H1 (cell line): ENCODE results near the gene ASS1. TPM values are rescaled to one million over a fixed set of nuclear protein-coding genes. Genes with fewer than 3 reads are reported as not detected.

Source experiments
- ATF2 ChIP-seq: IDR thresholded peaks from 2 replicates; pipeline ENCODE4 v1.6.1; 2012; ENCODE audit warnings: low read length, inconsistent platforms
- KDM5A ChIP-seq: fragments of 200-600 bp; IDR thresholded peaks from 2 replicates; pipeline ENCODE4 v1.7.1; 2012; ENCODE audit warnings: mild to moderate bottlenecking, low read length, inconsistent platforms, mixed read lengths
- MAX ChIP-seq: IDR thresholded peaks from 2 replicates; pipeline ENCODE4 v1.6.1; 2012; ENCODE audit warnings: inconsistent platforms
- POU5F1 ChIP-seq: IDR thresholded peaks from 2 replicates; pipeline ENCODE4 v1.6.1; 2011; ENCODE audit warnings: low read depth, mild to moderate bottlenecking, low read length, moderate library complexity
- RFX5 ChIP-seq: IDR thresholded peaks from 2 replicates; pipeline ENCODE4 v1.6.1; 2011; ENCODE audit warnings: low read depth, low read length, improper control_type of control experiment, borderline replicate concordance
- polyA plus RNA-seq, 7 experiments: library from polyadenylated mRNA; depleted of rRNA in 3 of 7; stranded (reverse) in 5 of 7; unstranded in 2 of 7; fragments of >200 nt in 5 of 7; fragments of 200-250 nt in 2 of 7; gene quantifications; 1 replicate in 5 of 7; 2 replicates in 1 of 7; 4 replicates in 1 of 7; pipeline versions ENCODE4 v1.2.1 to v1.2.3, GENCODE V29; 2011 to 2013; ENCODE audit warnings: missing spikeins in 2 of 7, mixed read lengths in 2 of 7
- total RNA-seq: library from RNA; stranded (reverse); fragmentation: NEBNext Ultra II Directional; extraction: Animal tissue kit (Norgen Biotek cat#: 25700); gene quantifications from 2 replicates; pipeline ENCODE4 v1.2.1, GENCODE V29; 2021

ASS1 gene
- total and polyA plus RNA-seq, 2 of the 8 experiments (the other 6 are each of a cell fraction or from before 2014, with no cell fraction given) = 108 to 296 TPM

GRCh38 chr9:130428086-130428665, 16.6 kb upstream of the ASS1 start (continued):
- TF ChIP-seq KDM5A = no peak
- no peak for TF ChIP-seq POU5F1
- TF ChIP-seq RFX5 = no peak
- no peak for TF ChIP-seq ATF2
- no peak for TF ChIP-seq MAX
- TF ChIP-seq, all 59 proteins: peak for 0
